ENCODE results near the gene SH3BGRL.
A peak's percentile ranks its signal among the peaks of the same experiment; 100 is the strongest.
"Not testable (repeated sequence)": the region's sequence is repeated elsewhere in the genome, so short reads cannot be mapped to it uniquely, and the experiment has no call there.

Gene SH3BGRL

DNA sequence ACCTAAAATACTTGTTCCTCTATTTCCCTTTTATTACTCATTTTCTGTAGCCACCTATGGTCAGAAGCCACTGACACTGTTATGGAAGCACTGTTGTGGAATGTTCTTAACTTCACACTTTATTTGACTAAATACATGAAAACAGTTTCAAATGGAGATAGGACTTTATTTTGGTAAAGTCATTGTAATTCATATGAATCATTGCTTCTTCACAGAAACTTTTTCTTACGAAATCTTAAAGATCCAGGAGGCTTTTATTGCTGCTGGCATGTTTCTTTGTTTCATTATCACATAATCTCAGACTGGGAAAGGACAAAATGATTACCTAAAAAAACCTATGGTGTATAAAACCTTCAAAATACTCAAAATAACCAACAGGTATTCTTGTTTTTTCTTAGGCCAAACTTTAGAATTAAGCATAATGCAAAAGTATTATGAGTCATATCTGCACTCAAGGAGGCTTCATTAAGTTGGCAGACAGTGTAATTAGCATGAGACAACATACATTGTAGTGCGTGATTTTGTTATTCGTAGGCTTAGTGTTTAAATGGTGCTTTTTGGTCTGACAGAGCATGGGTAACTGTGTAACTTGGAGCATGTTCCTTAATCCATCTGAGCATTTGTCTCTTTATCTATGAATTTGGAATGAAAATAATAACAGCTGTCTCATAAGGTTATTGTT lies 58.0 kb downstream of the SH3BGRL start:
- peak; percentile 43 for DNase-seq

DNA sequence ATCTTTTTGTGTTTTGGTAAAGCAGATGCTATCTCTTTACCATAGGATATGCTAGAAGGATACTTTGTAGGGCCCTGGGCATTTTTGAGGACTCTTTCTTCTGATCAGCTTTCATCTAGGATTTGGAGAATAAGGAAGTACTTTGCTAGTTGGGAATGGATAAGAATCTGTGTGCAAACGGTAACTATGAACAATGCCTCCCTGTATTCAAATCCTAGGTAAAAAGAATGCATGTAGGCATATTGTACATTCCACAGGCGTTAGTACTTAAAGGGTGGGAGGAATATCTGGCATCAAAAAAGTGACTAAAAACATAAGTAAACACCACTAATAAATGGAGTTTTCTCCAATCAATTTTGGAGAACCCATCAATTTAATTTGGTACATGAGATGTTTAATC lies 59.7 kb downstream of the SH3BGRL start:
- DNase-seq, result peak; percentile 71

DNA sequence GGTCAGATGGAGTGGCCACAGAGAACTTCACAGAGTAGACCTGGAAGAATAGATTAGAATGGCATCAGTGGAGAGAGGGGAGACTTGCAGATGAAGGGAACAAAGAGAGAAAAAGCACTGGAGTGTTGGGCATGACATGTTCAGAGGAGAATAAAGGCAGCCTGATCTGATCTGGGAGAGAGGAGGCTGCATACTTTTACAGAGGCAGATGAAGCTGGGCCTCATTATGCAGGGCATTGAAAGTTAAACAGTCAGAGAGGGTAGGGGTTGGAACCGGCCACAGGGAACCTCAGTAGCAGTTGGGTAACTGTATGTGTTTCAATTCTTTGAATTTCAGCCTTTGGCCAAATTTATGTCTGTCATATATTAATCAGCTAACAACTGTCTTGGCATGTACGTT lies 61.2 kb downstream of the SH3BGRL start:
- DNase-seq, result no peak

DNA sequence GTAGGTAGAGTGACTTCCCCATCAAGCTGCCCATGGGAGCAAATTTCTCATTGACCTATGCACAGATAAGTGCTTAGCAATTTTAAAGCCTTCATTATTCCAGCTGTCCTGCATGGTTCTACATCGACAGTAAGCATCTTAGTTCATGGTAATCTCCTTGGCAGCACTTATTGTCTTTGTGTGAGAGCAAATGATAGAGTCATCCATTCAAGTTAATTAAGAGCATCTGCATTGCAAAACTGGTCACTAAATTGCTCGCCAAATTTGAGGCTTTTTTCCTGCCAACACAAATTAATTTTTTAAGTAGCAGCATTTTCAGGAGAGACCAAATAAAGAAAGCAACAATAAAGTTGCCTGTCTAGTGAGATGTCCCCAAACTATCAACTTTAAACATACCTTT lies 76.7 kb downstream of the SH3BGRL start:
- DNase-seq, result no peak

DNA sequence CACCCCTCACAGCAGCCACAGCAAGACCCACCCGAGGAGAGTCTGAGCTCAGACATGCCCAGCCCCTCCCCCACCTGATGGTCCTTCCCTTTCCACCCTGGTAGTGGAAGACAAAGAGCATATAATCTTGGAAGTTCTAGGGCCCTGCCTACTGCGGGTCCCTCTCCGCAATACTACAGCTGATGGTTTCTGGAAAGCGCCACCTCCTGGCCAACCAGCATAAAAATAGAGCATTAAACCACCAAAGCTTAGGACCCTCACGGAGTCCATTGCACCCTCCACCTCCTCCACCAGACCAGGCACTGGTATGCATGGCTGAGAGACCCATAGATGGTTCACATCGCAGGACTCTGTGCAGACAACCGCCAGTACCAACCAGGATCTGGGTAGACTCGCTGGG lies 78.2 kb downstream of the SH3BGRL start:
- no peak for DNase-seq

DNA sequence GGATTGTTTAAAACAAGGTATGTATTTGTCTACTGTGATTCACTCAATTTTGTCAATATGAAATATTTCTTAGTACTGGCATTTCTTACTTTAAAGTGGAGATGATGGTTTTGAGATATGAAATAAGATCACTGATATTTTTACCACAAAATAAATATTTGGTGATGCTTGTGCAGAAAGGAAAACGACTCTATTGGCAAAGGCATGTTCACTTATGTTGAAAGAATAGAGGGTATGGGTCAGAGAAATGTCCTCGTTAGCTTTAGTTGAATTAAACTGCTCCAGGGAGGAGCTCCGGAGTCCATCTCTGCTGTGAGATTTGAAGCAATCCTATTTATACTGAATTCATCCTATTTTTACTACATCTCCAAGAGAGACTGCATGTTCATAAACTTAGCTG lies 84.2 kb downstream of the SH3BGRL start:
- no peak for DNase-seq

DNA sequence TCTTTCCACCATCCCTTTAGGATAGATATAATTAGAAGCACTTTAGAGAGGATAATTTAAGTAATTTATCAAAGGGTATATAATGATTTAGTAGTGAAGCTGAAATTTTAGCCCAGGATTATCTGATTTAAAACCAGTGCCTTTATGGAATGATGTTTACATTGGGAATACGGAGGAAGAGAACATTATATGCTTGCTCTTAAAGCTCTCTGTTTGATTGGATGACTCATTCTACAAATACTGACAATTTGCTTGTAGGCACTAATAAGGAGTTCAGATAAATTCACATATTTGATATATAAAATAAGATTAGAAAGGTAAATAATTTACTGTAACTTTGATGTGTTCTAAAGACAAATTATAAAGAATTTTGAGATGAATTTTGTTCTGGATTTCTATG lies 84.7 kb downstream of the SH3BGRL start:
- DNase-seq, result no peak

DNA sequence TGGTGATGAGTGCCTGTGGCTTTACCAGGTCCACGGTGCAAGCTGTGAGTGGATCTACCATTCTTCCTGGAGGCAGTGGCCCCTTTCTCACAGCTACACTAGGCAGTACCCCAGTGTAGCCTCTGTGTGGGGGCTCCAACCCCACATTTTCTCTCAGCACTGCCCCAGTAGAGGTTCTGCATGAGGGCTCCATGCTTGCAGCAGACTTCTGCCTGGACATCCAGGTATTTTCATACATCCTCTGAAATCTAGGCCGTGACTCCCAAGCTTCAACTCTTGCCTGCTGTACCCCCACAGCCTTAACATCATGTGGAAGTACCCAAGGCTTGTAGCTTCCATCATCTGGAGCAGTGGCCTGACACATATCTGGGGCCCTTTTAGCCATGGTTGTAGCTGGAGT lies 90.1 kb downstream of the SH3BGRL start:
- DNase-seq, result no peak

DNA sequence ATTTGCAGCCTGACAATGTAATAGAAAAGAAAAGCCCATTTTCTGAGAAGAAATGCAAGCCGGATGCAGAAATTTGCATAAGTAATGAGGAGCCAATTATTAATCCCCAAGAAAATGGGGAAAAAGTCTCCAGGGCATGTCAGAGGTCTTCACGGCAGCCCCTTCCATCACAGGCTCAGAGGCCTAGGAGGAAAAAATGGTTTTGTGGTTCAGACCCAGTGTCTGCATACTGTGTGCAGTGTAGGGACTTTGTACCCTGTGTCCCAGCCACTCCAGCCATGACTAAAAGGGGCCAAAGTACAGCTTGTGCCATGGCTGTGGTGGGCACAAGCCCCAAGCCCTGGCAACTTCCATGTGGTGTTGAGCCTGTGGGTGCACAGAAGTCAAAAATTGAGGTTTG lies 92.2 kb downstream of the SH3BGRL start:
- no peak for DNase-seq

DNA sequence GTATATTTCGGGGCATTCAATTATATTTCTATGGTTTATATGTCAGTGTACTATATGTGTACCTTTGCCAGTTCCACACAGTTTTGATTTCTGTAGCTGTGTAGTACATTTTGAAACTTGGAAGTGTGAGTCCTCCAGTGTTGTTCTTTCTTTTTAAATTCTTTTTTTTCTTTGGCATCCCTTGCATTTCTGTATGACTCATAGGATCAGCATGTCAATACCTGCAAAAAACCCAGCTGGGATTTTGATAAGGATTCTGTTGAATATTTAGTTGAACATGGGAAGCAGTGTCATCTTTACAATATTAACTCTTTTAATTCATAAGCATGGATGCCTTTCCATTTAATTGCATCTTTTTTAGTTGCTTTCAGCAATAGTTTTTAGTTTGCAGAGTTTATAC lies 100.0 kb downstream of the SH3BGRL start:
- no peak for DNase-seq

DNA sequence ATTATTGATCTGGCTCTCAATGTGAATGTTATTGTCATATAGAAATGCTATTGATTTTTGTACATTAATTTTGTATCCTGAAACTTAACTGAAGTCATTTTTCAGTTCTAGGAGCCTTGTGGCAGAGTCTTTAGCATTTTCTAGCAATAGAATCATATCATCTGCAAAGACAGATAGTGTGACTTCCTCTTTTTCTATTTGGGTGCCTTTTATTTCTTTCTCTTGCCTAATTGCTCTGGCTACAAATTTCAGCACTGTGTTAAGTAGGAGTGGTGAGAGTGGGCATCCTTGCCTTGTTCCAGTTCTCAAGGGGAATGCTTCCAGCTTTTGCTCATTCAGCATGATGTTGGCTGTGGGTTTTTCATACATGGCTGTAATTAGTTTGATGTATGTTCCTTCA lies 102.7 kb downstream of the SH3BGRL start:
- no peak for DNase-seq

DNA sequence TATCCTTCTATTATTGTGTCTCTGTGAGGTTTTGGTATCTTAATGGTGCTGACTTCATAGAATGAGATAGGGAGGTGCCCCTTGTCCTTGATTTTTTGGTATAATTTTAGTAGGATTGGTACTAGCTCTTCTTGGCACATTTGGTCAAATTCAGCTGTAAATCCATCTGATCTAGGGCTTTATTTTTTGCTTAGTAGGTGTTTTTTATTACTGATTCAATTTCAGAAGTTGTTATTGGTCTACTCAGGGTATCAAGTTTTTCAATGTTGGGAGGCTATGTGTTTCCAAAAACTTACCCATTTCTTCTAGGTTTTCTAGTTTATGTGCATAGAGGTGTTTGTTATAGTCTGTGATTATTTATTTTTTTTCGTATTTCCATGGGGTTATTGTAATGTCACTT lies 103.3 kb downstream of the SH3BGRL start:
- DNase-seq, result no peak

DNA sequence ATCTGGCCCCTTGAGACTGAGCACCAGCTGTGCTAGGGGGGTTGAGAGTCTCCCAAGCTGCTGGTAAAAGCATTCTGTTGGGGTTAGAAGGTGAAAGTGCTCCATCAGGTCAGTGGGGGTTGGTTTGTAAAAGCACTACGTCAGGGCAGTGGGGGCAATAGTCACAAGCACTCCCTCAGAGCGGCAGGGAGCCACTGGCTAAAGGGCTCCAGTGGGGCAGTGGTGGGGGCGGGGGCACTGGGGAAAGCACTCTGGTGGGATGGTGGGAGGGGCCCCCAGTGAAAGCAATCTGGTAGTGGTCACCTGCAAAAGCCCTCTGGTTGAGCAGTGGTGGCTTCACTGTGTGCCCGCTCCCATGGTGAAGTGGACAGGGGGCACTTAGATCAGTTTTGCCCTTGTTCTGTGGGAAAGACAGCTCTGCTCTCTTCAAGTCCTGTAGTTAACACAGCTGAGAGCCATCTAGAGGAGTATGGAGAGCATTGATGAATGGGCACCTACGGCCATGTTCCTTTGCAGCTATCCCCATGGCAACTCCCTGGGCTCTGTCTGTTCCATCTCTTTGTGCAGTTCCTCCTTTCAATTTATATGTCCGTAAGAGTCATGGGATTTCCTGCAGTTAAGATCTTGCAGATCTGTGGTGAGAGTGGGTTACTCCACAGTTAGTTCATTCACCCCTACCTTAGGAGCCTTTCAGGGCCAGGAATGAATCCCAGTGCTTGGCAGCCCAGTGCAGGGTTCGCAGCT lies 106.4 kb downstream of the SH3BGRL start:
- DNase-seq, result no peak

DNA sequence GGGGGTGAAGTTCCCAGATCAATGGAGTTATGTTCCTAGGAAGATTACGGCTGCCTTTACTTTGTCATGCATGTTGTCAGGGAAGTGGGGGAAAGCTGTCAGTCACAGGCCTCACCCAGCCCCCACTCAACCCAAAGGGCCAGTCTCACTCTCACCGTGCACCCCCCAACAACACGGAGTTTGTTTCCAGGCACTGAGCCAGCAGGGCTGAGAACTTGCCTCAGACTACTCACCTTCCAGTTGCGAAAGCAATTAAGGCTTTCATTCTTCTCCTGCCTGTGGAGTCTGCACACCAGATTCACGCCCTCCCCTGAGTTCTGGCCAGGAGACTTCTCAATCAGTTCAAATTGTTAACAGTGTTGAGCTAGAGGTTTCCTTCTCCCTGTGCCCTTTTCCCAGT lies 114.3 kb downstream of the SH3BGRL start:
- no peak for DNase-seq

DNA sequence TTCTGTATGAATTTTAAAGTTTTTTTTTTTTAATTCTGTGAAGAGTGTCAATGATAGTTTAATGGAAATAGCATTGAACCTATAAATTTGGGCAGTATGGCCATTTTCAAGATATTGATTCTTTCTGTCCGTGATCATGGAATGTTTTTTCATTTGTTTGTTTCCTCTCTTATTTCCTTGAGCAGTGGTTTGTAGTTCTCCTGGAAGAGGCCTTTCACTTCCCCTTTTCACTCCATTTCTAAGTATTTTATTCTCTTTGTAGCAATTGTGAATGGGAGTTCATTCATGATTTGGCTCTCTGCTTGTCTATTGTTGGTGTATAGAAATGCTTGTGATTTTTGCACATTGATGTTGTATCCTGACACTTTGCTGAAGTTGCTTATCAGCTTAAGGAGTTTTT lies 129.8 kb downstream of the SH3BGRL start:
- DNase-seq, result not testable (repeated sequence)

DNA sequence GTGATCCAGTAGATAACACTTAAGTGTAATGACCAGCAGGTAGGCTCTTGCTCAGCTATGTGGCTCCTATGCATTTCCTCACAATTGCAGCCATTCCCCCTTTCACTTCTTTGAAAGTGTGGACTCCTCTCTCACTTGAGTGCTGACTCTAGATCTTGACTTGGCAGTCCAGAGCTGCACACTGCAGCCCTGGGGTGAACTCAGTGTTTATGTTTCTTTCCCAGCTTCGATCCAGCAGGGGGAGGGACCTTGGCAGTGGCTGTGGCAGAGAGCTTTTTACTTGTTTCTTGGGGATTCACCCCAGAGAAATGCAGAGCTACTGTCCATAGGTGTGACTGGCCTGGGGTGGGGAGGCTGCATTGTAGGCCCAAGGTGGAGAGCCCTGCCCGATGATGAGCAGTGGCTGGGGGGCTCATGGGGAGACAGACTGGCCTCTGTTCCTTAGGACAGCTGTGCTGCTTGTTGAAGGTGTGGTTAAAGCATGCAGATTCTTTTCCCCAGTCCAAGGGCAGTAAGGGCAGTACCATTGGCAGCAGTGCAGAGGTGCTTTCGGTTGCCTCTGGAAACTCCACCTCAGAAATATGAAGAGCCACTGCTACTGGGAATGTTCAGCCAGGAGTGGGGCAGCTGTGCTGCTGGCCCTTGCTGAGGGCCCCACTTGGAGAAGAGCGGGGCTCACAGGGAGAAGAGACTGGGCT lies 134.7 kb downstream of the SH3BGRL start:
- DNase-seq, result no peak

DNA sequence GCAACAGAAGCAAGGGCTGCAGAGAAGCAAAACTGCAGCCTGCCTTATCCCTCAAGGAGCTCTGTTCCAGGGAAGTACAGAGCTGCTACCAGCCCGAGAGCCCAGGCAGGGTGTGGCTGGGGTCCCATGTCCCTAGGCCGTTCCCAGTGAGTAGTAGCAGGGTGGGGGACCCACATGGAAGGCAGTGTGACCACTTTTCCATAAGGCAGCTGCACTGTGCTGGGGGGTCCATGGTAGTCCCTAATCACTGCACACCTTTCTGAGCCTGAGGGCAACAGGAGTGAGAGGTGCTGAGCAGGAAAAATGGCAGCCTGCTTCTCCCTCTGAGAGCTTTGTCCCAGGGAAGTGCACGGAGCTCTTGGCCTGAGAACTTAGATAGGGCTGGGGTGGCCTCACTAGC lies 135.9 kb downstream of the SH3BGRL start:
- no peak for DNase-seq

DNA sequence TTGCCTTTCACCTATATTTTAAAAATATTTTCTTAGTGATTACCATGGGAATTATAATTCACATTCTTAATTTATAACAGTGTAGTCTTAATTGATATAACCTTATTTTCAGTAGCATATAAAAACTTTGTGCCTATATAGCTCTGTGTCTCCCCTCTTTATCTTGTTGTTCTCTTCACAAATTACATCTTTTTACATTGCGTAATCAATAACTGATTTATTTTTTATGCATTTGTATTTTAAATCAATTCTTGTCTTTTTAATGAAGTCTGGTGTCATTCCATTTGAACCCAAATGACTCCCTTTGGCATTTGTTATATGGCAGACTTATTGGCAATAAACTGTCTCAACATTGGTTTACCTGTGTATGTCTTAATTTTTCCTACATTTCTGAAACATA lies 137.0 kb downstream of the SH3BGRL start:
- DNase-seq, result no peak

DNA sequence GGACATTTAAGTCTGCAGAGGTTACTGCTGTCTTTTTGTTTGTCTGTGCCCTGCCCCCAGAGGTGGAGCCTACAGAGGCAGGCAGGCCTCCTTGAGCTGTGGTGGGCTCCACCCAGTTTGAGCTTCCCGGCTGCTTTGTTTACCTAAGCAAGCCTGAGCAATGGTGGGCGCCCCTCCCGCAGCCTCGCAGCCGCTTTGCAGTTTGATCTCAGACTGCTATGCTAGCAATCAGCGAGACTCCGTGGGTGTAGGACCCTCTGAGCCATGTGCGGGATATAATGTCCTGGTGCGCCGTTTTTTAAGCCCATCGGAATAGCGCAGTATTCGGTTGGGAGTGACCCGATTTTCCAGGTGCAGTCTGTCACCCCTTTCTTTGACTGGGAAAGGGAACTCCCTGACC lies 143.4 kb downstream of the SH3BGRL start:
- DNase-seq, result not testable (repeated sequence)

All from HCEC 1CT (cell line).